Heart right ventricle (tissue), 16 donors: ENCODE results near the gene CHST2. TPM values are rescaled to one million over a fixed set of nuclear protein-coding genes. Genes with fewer than 3 reads are reported as not detected.

Experiments used
- ATAC-seq, 8 donors: fragments of 200-7000 bp; cut with Tn5 transposase; one replicate each; pipeline ENCODE4 v1.9.1; 2020; ENCODE audit warnings: mild to moderate bottlenecking in 8 of 8, moderate library complexity in 8 of 8, moderate number of reproducible peaks in 1 of 8
- DNase-seq, 2 donors: peaks; one replicate each; pipeline ENCODE4 v3.0.0-alpha.2; 2020
- H3K27ac ChIP-seq, 10 donors: fragments of 200-600 bp; sonication (generic) in 2 of 10; one replicate each; pipeline versions ENCODE4 v1.5.0 to v1.8.0; 2020 to 2022; ENCODE audit warnings: mild to moderate bottlenecking in 3 of 10
- H3K27me3 ChIP-seq, 7 donors: fragments of 200-600 bp; one replicate each; pipeline ENCODE4 v1.8.0; 2021 to 2022; ENCODE audit warnings: mild to moderate bottlenecking in 2 of 7
- H3K36me3 ChIP-seq, 9 donors: fragments of 200-600 bp; sonication (generic) in 1 of 9; one replicate each; pipeline versions ENCODE4 v1.5.0 to v1.8.0; 2020 to 2022; ENCODE audit warnings: mild to moderate bottlenecking in 2 of 9
- H3K4me1 ChIP-seq, 9 donors: fragments of 200-600 bp; sonication (generic) in 1 of 9; one replicate each; pipeline versions ENCODE4 v1.5.0 to v1.8.0; 2020 to 2022; ENCODE audit warnings: mild to moderate bottlenecking in 4 of 9
- H3K4me3 ChIP-seq, 10 donors: fragments of 200-600 bp; sonication (generic) in 2 of 10; one replicate each; pipeline versions ENCODE4 v1.5.0 to v1.8.0; 2020 to 2022; ENCODE audit warnings: mild to moderate bottlenecking in 7 of 10, moderate library complexity in 2 of 10
- H3K9me3 ChIP-seq, 11 donors: fragments of 200-600 bp in 10 of 11; sonication (generic) in 2 of 11; one replicate each; pipeline versions ENCODE4 v1.5.0 to v1.8.0; 2013 to 2022; ENCODE audit warnings: mild to moderate bottlenecking in 2 of 11, control low read depth in 1 of 11, moderate library complexity in 1 of 11
- WGBS, 2 donors: extraction: QIAGEN DNeasy Blood & Tissue Kit; methylation state at CpG; one replicate each; pipeline ENCODE4 v1.1.7; 2013; ENCODE audit warnings: inconsistent platforms in 1 of 2; 5-methylcytosine and 5-hydroxymethylcytosine counted together
- intact Hi-C, 10 donors: fragments of 100-400 bp; cut with DNase I; formaldehyde crosslinking; loops; one replicate each; pipeline versions ENCODE4 v1.11.1 to v1.14.2; 2022
- polyA plus RNA-seq, 2 donors: library from polyadenylated mRNA; stranded (reverse); fragments of 200-250 nt; gene quantifications; one replicate each; pipeline ENCODE4 v1.2.3, GENCODE V29; 2013
- total RNA-seq, 10 donors: library from RNA; stranded (reverse); fragmentation: NEBNext Ultra II Directional in 3 of 10; extraction: Animal tissue kit (Norgen Biotek cat#: 25700) in 3 of 10; gene quantifications; one replicate each; pipeline versions ENCODE4 v1.2.1 to v1.2.4, GENCODE V29; 2021 to 2023
- TF ChIP-seq, protein P1 (sequence below), 9 donors: fragments of 200-600 bp; sonication (generic) in 2 of 9; IDR thresholded peaks; one replicate each; pipeline versions ENCODE4 v1.5.0 to v1.8.0; 2021 to 2022; ENCODE audit warnings: antibody characterized with exemption in 9 of 9, mild to moderate bottlenecking in 5 of 9, moderate library complexity in 1 of 9
- donor health status: Arrhythmogenic right ventricular cardiomyopathy.
- donor health status: ischemic (EF 13 %, LVEDD 7.1; RV severe dilation, severe dysfunction).
- donor health status: healthy with polysubstance abuse.
- donor health status: DM: no; HTN: yes; CAD: no.
- donor health status: DM: no; HTN: no; CAD: no.
- donor health status: ischemic (EF 25% LVEDD 6.9; RV normal size, moderate dysfunction).
- donor health status: ischemic (EF 25% LVEDD 5.7; RV mildly dilated, moderate dysfunction).
- donor health status: healthy.
- donor health status: DM: yes; HTN: yes; CAD: no.
- donor health status: Ischemic cardiomyopathy.
- donor health status: ischemic (EF 35%, LVEDD 5.7; RV mildly dilated, moderate dysfunction).
- donor health status: nonischemic (EF 11% LVEDD 7.7; RV severe dilation, severe dysfunction).
- donor health status: DM: yes; HTN: yes; CAD: no.
- donor health status: PGD.
- donor health status: ischemic (EF 29% LVEDD 5.4; RV normal size, mild dysfunction).
- donor health status: nonischemic (EF 23%, LVEDD 6.1; RV moderate dilation, normal function).

Gene CHST2
- total and polyA plus RNA-seq, 12 donors = 0.44 to 7.0 (median 1.7) TPM

DNA sequence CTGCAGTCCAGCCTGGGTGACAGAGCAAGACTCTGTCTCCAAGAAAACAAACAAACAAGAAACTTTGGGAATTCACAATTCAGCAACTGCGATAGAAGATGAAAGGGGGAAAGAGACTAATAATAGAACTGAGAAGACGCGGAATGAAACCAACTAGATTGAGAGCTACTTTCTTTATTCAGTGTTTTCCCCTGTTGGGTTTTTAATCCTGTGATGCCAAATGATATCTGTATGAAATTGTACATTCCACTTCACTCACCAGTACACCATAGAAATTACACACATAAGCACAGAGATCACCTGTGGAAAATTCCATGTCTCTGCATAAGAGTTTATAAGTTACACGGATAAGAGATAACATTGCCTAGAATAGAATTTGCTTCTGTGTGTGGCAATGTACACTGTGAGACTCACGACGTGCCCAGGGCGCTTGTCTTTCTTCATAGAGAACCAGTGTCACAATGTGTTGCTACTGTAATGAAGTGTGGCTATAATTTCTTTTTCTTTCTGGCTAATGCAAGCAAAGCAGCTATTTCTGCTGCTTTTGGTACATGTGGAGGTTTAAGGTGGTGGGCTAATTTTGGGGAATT is 17.7 kb upstream of the CHST2 start:
- WGBS, 2 donors = 48 to 64% methylated on average over 7 of the region's 7 CpGs

DNA sequence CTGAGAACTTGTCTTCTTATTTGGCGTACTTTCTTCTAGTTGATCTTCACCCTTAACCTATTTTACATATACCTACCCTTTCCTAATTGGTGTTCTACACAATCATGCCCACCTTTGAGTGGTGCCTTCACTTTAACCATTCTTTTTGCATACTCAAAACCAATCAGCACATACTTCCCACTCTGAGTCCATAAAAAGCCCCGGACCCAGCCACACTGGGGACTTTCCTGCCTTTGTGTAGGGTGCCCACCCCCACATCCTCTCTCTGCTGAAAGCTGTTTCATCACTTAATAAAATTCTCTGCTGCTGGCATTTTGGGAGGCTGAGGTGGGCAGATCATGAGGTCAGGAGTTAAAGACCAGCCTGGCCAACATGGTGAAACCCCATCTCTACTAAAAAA is 15.9 kb upstream of the CHST2 start:
- Histone ChIP-seq H3K4me1 (peaks cover 0 to 4% (median 0%) of the 10 kb centered on the region in 9 donors), H3K4me3 (no peak overlapping the region), H3K27me3 (no peaks in the 10 kb centered on the region), H3K9me3 (peaks cover 0 to 33% (median 13%) of the 10 kb centered on the region in 11 donors), H3K27ac (no peak overlapping the region), H3K36me3 (no peaks in the 10 kb centered on the region)
- 79 to 81% methylated on average over 2 of the region's 2 CpGs for WGBS, 2 donors
- intact Hi-C loops = no loop called here
- DNase-seq (no peak), ATAC-seq (no peak)
- TF ChIP-seq, protein P1, sequence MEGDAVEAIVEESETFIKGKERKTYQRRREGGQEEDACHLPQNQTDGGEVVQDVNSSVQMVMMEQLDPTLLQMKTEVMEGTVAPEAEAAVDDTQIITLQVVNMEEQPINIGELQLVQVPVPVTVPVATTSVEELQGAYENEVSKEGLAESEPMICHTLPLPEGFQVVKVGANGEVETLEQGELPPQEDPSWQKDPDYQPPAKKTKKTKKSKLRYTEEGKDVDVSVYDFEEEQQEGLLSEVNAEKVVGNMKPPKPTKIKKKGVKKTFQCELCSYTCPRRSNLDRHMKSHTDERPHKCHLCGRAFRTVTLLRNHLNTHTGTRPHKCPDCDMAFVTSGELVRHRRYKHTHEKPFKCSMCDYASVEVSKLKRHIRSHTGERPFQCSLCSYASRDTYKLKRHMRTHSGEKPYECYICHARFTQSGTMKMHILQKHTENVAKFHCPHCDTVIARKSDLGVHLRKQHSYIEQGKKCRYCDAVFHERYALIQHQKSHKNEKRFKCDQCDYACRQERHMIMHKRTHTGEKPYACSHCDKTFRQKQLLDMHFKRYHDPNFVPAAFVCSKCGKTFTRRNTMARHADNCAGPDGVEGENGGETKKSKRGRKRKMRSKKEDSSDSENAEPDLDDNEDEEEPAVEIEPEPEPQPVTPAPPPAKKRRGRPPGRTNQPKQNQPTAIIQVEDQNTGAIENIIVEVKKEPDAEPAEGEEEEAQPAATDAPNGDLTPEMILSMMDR (IDR thresholded peaks at IDR 0.05) = no peak

More for the DNA sequence above, 17.7 kb upstream of the CHST2 start:
- Histone ChIP-seq H3K9me3 (peaks cover 0 to 32% (median 13%) of the 10 kb centered on the region in 11 donors), H3K27ac (no peak overlapping the region), H3K4me1 (peaks cover 0 to 4% (median 0%) of the 10 kb centered on the region in 9 donors), H3K36me3 (no peaks in the 10 kb centered on the region), H3K27me3 (no peaks in the 10 kb centered on the region), H3K4me3 (no peak overlapping the region)
- intact Hi-C loops = no loop called here
- TF ChIP-seq, protein P1 (IDR thresholded peaks at IDR 0.05) = no peak
- no peak for DNase-seq
- peak in 1 of 8 donors; percentile 73 for ATAC-seq

DNA sequence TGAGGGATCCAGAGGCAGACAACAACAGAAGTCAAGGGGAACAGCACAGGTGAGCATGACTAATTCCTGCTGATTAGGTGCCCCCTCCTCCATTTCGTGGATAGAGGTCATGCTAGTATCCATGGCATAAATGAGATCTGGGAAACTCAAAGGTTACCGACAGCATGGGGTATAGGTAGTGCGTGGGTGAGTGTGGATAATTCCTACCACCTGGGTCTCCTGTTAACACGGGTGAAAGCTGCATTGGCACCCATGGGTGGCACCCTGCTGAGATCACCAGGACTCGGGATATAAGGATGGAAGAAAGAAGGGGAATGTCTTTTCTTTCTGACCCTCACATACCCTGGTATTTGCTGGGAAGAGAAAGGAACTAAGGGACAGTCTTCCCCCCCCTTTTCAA is 14.4 kb upstream of the CHST2 start:
- Histone ChIP-seq H3K9me3 (peaks cover 0 to 33% (median 13%) of the 10 kb centered on the region in 11 donors), H3K27me3 (no peaks in the 10 kb centered on the region), H3K27ac (no peak overlapping the region), H3K36me3 (no peaks in the 10 kb centered on the region), H3K4me3 (no peak overlapping the region), H3K4me1 (peaks cover 0 to 4% (median 0%) of the 10 kb centered on the region in 9 donors)
- no peak for ATAC-seq
- TF ChIP-seq, protein P1 (IDR thresholded peaks at IDR 0.05) = no peak
- DNase-seq = no peak
- WGBS, 2 donors = 81 to 85% methylated on average over 5 of the region's 5 CpGs
- intact Hi-C loops = no loop called here

DNA sequence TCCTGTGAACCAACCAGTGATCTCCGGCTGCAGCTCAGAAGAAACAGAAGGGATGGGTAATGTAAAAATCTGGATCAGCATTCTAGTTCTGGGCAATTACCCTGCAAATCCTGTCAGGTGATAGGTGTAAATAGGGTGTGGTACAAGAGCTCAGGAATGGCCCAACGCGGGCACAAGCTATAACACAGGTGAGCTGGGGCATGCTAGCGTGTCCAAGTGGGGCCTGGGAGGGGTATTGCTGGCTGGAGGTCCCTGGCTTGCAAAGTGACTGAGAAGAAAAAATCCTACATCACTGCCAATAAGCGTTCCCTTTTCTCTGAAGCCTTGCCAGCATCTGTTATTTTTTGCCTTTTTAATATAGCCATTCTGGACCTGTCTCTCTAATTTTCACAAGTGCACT is 9.7 kb upstream of the CHST2 start:
- ATAC-seq (no peak), DNase-seq (no peak)
- Histone ChIP-seq H3K36me3 (no peaks in the 10 kb centered on the region), H3K4me3 (no peak overlapping the region), H3K9me3 (peaks cover 0 to 21% (median 13%) of the 10 kb centered on the region in 11 donors), H3K27me3 (peaks cover 0 to 6% (median 0%) of the 10 kb centered on the region in 7 donors), H3K27ac (no peak overlapping the region), H3K4me1 (no peaks in the 10 kb centered on the region)
- TF ChIP-seq, protein P1 (IDR thresholded peaks at IDR 0.05) = no peak
- WGBS, 2 donors = 84 to 85% methylated on average over 5 of the region's 5 CpGs
- intact Hi-C loops = loop anchor here in 2 of 10 donors (10.0 kb wide), 2 partner anchors 535 to 565 kb away; no protein-coding TSS in a partner anchor
